Renal pelvis (tissue), 4 donors: ENCODE data around the gene ADCY9. TPM values are rescaled to one million over a fixed set of nuclear protein-coding genes. Genes with fewer than 3 reads are reported as not detected.
"Not testable (repeated sequence)": the region's sequence is repeated elsewhere in the genome, so short reads cannot be mapped to it uniquely, and the experiment has no call there.

Experiments
- DNase-seq: peaks from one replicate; pipeline ENCODE4 v3.0.0-alpha.2; 2013
- polyA plus RNA-seq, 3 donors: library from polyadenylated mRNA; unstranded; fragments of 120-200 nt; gene quantifications; one replicate each; pipeline ENCODE4 v1.2.1, GENCODE V29; 2013; ENCODE audit not compliant: insufficient read length in 3 of 3

The ADCY9 gene
- polyA plus RNA-seq, 3 donors: 8.8 to 10.2 (median 9.2) TPM

GRCh38 chr16:4036952-4037351 is 79.3 kb downstream of the ADCY9 start:
- not testable (repeated sequence) for DNase-seq

- DNase-seq: no peak
Measured at GRCh38 chr16:4034963-4035362, 81.3 kb downstream of the ADCY9 start.

- DNase-seq: no peak
Measured at GRCh38 chr16:4033951-4034350, 82.3 kb downstream of the ADCY9 start.

GRCh38 chr16:4032768-4033167 is 83.5 kb downstream of the ADCY9 start:
- no peak for DNase-seq

GRCh38 chr16:4028144-4028543 is 88.1 kb downstream of the ADCY9 start:
- no peak for DNase-seq

- no peak for DNase-seq
Measured at GRCh38 chr16:4026854-4027253, 89.4 kb downstream of the ADCY9 start.

- DNase-seq: no peak
Measured at GRCh38 chr16:4025428-4025827, 90.8 kb downstream of the ADCY9 start.

- DNase-seq: no peak
Measured at GRCh38 chr16:4021916-4022315, 94.3 kb downstream of the ADCY9 start.

- no peak for DNase-seq
Measured at GRCh38 chr16:4021070-4021779, 95.0 kb downstream of the ADCY9 start.

GRCh38 chr16:4019371-4019791 is 96.9 kb downstream of the ADCY9 start:
- no peak for DNase-seq

- no peak for DNase-seq
Measured at GRCh38 chr16:4018391-4018790, 97.9 kb downstream of the ADCY9 start.

- DNase-seq: no peak
Measured at GRCh38 chr16:4017807-4018206, 98.4 kb downstream of the ADCY9 start.

GRCh38 chr16:4016658-4017057 is 99.6 kb downstream of the ADCY9 start:
- DNase-seq: no peak

GRCh38 chr16:4016005-4016352 is 100.3 kb downstream of the ADCY9 start:
- no peak for DNase-seq

- DNase-seq: peak; percentile 33
Measured at GRCh38 chr16:4015275-4016004, 100.8 kb downstream of the ADCY9 start.

GRCh38 chr16:4011940-4012629 is 104.2 kb downstream of the ADCY9 start:
- no peak for DNase-seq

- peak; percentile 34 for DNase-seq
Measured at GRCh38 chr16:4011225-4011939, 104.9 kb downstream of the ADCY9 start.

- no peak for DNase-seq
Measured at GRCh38 chr16:4010225-4011158, 105.8 kb downstream of the ADCY9 start.

- DNase-seq: no peak
Measured at GRCh38 chr16:4009177-4009576, 107.1 kb downstream of the ADCY9 start.

- DNase-seq: no peak
Measured at GRCh38 chr16:4008116-4008515, 108.1 kb downstream of the ADCY9 start.

GRCh38 chr16:4006397-4006999 is 109.7 kb downstream of the ADCY9 start:
- no peak for DNase-seq
